SJSA1 (cell line): ENCODE results near the gene KIF26B. TPM values are rescaled to one million over a fixed set of nuclear protein-coding genes. Genes with fewer than 3 reads are reported as not detected.
"Not testable (repeated sequence)": the region's sequence is repeated elsewhere in the genome, so short reads cannot be mapped to it uniquely, and the experiment has no call there.

Experiments used
- DNase-seq, 2 experiments: peaks; one replicate each; pipeline ENCODE4 v3.0.0-alpha.2; 2015 to 2020; ENCODE audit warnings: low spot score in 2 of 2, low read depth in 1 of 2
- H3K27ac ChIP-seq: fragments of 250-450 bp; sonication (Bioruptor Pico); 2 replicates; pipeline ENCODE4 v1.5.1; 2020; ENCODE audit warnings: mild to moderate bottlenecking, moderate library complexity
- H3K27me3 ChIP-seq: fragments of 250-450 bp; sonication (Bioruptor Pico); replicated peaks from 2 replicates; pipeline ENCODE4 v1.5.1; 2020; ENCODE audit warnings: mild to moderate bottlenecking, moderate library complexity
- H3K36me3 ChIP-seq: fragments of 250-450 bp; sonication (Bioruptor Pico); 2 replicates; pipeline ENCODE4 v1.5.1; 2020; ENCODE audit warnings: mild to moderate bottlenecking
- H3K4me1 ChIP-seq: fragments of 250-450 bp; sonication (Bioruptor Pico); replicated peaks from 2 replicates; pipeline ENCODE4 v1.6.1; 2021; ENCODE audit warnings: mild to moderate bottlenecking
- H3K4me3 ChIP-seq: fragments of 250-450 bp; sonication (Bioruptor Pico); 2 replicates; pipeline ENCODE4 v1.5.1; 2020; ENCODE audit warnings: mild to moderate bottlenecking
- H3K9me3 ChIP-seq: fragments of 250-450 bp; sonication (Bioruptor Pico); replicated peaks from 2 replicates; pipeline ENCODE4 v1.5.1; 2020; ENCODE audit warnings: mild to moderate bottlenecking
- total RNA-seq: library from RNA; depleted of rRNA; stranded (reverse); fragments of >200 nt; shearing (Covaris generic); gene quantifications from 2 replicates; pipeline ENCODE4 v1.2.3, GENCODE V29; 2014

The KIF26B gene
- total RNA-seq, 1 experiment from 2014 or later: 5.9 TPM

DNA sequence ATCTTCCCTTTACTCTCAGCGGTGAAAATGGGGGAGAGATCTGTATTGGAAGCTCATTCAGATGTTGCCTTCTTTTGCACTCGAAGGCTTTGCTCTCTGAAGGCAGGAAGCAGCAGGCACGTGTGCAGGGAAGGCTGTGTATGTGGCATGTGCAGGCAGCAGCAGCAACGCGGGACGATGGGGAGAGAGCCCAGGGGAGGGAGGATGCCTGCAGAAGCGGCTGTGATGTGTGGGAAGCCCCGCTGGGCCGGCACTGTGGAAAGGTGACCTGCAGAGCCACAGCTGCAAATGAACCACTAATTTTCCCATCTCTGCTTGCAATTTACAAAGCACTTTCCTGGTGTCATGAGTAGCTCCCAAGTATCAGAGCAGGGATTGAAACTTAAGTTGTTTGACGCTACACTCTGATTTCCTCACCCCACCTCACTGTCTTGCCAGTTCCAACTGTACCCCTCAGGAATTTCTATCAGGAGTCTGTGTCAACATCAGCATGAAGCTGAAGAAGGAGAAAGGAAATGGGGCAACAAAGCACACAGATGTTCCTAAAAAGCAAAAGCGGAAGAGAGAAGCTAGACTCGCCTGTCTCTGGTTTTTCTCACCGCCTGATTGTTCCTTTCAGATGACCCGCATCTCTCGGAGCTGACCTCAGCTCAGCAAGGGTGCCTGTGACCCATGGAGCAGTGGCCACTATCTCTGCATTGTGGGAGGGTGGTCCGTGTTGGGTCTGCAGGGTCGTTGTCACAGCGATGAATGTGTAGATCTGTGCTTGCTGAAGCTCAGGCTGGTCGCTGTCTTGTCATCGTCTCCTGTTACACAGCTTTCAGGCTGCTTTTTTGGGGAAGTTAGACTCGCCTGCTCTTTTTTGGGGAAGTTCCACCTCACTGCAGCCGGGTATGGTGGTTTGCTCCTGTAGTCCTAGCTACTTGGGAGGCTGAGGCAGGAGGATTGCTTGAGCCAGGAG, 156.1 kb downstream of the KIF26B start:
- Histone ChIP-seq H3K4me3 (no peak overlapping the region), H3K9me3 (no peaks in the 10 kb centered on the region), H3K27me3 (no peaks in the 10 kb centered on the region), H3K27ac (no peak overlapping the region), H3K4me1 (0 out of 2 replicates have a peak, but pooled peaks cover 6% of the 10 kb centered on the region), H3K36me3 (no peaks in the 10 kb centered on the region)
- no peak for DNase-seq

DNA sequence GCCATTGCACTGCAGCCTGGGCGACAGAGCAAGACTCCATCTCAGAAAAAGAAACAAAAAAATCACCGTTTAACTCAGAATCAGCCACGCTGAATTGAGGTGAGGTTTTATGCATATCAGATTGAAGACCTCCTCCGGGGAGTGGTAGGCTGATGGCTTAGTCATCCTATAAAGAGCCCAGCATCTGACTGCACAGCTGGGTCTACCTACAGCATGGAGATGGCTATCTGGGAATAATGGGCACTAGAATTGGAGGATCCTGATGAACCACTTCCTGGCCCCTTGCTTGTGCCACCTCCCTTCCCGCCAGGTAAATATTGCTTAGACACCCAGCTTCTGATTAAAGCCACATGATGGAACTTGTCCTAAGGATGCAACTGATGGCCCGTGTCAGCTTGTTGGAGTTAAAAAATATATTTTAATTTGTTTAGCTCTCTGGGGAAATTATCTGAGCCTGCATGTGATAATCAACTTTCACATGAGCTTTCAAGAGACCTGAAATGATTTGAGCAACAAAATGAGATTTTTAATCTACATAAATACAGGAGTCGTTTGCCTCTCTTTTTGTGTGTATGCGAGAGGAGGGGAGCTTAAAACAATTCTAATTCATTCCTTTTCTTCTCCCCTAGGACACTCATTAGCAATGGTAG, 157.2 kb downstream of the KIF26B start:
- H3K27ac ChIP-seq: no peak overlapping the region
- 0 out of 2 replicates have a peak, but pooled peaks cover 3% of the 10 kb centered on the region for H3K4me1 ChIP-seq
- H3K4me3 ChIP-seq: no peak overlapping the region
- no peaks in the 10 kb centered on the region for H3K9me3 ChIP-seq
- no peak for DNase-seq
- no peaks in the 10 kb centered on the region for H3K27me3 ChIP-seq
- no peaks in the 10 kb centered on the region for H3K36me3 ChIP-seq

DNA sequence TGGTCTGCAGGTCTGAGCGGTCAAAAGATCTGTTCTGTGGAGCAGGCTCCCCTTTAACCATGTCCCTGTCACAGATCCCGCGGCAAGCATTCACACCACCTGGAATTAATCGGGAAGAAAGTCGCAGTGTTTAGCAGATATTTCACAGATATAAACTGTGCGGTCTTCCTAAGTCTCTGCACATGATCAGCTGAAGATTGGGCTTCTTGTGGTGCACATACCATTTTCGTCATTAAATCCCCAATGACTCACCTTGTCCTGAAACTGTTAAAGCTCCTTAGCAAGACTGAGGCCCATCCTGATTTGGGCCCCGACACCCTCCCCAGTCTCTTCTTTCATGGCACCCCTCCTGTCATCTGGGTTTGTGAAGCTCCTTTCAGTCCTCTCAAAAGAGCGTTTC, 158.8 kb downstream of the KIF26B start:
- no peak overlapping the region for H3K4me3 ChIP-seq
- H3K36me3 ChIP-seq: no peaks in the 10 kb centered on the region
- no peaks in the 10 kb centered on the region for H3K27me3 ChIP-seq
- no peak overlapping the region for H3K27ac ChIP-seq
- H3K4me1 ChIP-seq: no peaks in the 10 kb centered on the region
- no peak for DNase-seq
- no peaks in the 10 kb centered on the region for H3K9me3 ChIP-seq

DNA sequence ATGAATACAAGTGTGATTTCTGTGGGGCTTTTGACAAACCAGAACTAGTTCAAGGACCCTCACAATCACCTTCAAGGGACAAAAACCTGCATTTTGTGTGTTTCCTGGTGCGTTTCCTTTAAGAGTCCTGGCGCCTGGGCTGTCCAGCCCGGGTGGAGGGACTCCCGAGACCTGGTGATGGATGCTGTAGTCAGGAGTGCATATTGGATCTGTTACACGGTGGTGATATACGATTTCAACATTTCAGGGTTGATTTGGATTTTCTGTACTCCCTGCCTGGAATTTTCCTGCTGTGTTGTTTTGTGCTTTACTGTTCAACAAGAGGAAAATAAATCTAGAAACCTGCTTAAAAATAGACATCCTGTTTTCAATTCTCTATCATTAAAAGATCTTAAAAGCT, 162.0 kb downstream of the KIF26B start:
- Histone ChIP-seq H3K27ac (no peak overlapping the region), H3K4me1 (no peaks in the 10 kb centered on the region), H3K27me3 (no peaks in the 10 kb centered on the region), H3K36me3 (no peaks in the 10 kb centered on the region), H3K9me3 (0 out of 2 replicates have a peak, but pooled peaks cover 3% of the 10 kb centered on the region), H3K4me3 (no peak overlapping the region)
- DNase-seq: no peak

DNA sequence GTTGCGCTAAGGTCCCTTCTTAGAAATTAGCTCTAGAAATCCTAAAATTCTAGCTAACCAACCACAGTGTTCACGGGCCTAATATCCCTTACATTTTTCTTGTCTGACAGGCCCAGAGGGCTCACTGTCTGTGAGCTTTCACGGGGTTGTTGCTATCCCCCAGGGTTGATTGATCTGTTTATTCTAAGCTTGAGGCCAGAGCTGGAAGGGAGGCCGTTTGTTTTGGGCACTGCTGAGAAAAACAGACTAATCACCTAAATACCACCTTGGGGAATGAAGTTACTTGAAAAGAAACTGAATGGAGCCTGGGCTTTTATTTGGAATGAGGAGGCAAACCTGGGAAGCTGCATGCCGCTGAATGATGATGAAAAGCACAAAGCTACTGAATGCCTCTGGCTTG, 162.4 kb downstream of the KIF26B start:
- H3K9me3 ChIP-seq: 0 out of 2 replicates have a peak, but pooled peaks cover 3% of the 10 kb centered on the region
- no peaks in the 10 kb centered on the region for H3K27me3 ChIP-seq
- DNase-seq: no peak
- no peaks in the 10 kb centered on the region for H3K36me3 ChIP-seq
- H3K27ac ChIP-seq: no peak overlapping the region
- no peak overlapping the region for H3K4me3 ChIP-seq
- no peaks in the 10 kb centered on the region for H3K4me1 ChIP-seq

DNA sequence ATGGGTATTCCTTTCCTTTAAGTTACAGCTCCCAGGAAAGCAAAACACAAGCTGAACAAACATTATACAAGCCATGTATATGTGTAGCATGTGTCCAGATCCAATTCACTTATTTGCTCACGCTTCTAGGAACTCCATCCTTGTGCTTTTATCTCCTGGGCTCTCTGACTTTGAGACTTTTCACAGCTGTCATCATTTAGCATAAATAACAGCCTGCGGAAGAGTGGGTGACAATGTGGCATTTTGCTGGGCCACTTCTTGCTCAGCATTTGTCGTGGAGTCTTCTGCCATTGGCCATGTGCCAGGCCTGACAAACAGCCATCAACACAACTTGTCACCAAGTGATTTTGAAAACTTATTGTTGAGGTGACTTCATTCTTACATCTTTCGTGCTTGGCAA, 164.3 kb downstream of the KIF26B start:
- 0 out of 2 replicates have a peak, but pooled peaks cover 3% of the 10 kb centered on the region for H3K9me3 ChIP-seq
- no peaks in the 10 kb centered on the region for H3K27me3 ChIP-seq
- no peak for DNase-seq
- no peak overlapping the region for H3K27ac ChIP-seq
- no peaks in the 10 kb centered on the region for H3K4me1 ChIP-seq
- no peaks in the 10 kb centered on the region for H3K36me3 ChIP-seq
- no peak overlapping the region for H3K4me3 ChIP-seq

DNA sequence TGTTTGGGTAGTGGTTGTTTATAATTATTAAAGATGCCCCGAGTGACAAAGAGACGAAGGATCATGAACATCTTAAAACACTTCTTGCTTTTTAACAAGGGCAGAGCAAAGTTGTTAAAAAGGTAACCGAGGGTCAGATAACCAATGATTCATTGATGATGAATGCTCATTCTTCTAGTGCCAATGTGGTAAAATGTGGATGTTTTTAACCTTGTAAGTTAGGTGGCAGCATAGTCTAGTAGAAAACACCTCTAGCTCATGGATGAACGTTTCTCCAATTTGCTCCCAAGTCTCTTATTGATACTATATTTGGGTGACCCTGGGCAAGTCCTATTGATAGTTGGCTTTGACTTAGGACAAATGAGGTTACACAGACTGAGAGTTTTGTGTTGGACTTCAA, 167.9 kb downstream of the KIF26B start:
- no peak for DNase-seq

DNA sequence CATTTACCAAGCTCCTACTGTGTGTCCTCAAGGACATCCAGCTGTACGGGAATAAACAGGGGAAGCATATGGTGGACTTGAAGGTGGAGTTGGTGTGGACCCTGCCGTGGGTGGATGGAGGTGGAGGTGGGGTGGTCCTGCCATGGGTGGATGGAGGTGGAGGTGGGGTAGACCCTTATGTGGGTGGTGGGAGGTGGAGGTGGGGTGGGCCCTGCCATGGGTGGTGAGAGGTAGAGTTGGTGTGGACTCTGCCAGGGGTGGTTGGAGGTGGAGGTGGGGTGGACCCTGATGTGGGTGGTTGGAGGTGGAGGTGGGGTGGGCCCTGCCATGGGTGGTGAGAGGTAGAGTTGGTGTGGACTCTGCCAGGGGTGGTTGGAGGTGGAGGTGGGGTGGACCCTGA, 169.0 kb downstream of the KIF26B start:
- H3K4me3 ChIP-seq, H3K4me1 ChIP-seq, DNase-seq, H3K9me3 ChIP-seq, H3K27ac ChIP-seq, H3K36me3 ChIP-seq, H3K27me3 ChIP-seq: not testable (repeated sequence)

More for the DNA sequence above, 167.9 kb downstream of the KIF26B start:
- H3K9me3 ChIP-seq: 0 out of 2 replicates have a peak, but pooled peaks cover 3% of the 10 kb centered on the region
- no peaks in the 10 kb centered on the region for H3K27me3 ChIP-seq
- H3K4me3 ChIP-seq: no peak overlapping the region
- H3K36me3 ChIP-seq: no peaks in the 10 kb centered on the region
- H3K27ac ChIP-seq: no peak overlapping the region
- H3K4me1 ChIP-seq: no peaks in the 10 kb centered on the region

DNA sequence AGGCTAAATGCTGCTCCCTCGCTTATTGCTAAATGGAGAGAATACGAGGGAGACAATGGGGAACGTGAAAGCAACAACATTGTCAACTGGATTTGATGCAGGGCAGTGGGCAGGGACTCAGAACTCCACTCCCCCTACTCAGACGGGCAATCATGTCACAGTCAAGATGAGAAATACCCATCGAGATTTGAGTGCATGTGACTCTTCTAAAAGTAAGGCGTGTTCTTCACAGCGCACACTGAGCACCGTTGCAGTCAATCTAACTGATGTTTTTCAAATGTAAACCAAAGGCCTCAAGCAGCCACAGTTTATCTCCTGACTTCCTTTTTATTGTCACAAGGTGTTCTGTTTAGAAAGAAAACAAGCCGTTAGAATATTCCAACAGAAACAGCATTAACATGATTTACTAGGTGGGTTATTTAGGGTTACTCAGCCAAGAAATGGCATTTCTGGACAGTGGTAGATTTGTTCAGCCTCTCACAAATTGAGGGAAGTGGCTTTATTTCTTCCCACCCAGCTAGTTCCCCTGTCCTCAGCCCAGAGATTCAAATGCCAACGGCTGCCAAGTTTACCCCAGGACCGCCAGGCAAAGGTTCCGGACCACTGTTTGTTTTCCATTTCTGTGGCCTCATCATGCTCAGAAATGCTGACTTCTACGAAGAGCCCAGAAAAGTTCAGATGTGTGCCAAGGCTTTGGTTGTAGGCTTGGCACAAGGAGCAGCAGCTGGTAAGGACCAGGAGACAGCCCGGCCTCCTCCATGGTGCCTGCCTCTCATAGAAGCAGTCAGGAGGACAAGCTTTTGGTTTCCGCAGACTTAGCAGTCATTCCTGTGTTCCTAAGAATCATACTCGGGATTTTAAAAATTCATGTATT, 171.4 kb downstream of the KIF26B start:
- Histone ChIP-seq H3K27me3 (no peaks in the 10 kb centered on the region), H3K27ac (no peak overlapping the region), H3K4me1 (no peaks in the 10 kb centered on the region), H3K9me3 (0 out of 2 replicates have a peak, but pooled peaks cover 1% of the 10 kb centered on the region), H3K36me3 (no peaks in the 10 kb centered on the region), H3K4me3 (no peak overlapping the region)
- no peak for DNase-seq

DNA sequence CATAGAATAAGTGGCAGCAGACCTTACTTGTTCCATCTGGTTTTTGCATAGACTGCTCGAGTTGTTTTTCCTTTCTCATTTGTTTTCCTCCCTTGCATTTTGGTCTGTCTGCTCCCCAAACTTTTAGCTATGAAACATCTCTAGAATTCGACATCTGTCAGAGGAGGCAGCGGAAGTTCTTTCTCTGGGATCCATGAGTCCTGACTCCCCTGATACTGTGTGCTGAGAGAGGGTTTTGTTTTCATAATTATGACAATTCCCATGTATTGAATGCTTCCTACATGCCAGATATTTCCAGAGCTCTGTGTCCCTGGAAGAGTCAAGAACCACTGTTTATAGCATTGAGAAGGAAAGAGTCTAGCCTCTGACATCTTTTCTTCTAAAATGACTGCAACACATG, 172.6 kb downstream of the KIF26B start:
- no peaks in the 10 kb centered on the region for H3K4me1 ChIP-seq
- H3K4me3 ChIP-seq: no peak overlapping the region
- no peaks in the 10 kb centered on the region for H3K9me3 ChIP-seq
- no peaks in the 10 kb centered on the region for H3K36me3 ChIP-seq
- no peak overlapping the region for H3K27ac ChIP-seq
- H3K27me3 ChIP-seq: no peaks in the 10 kb centered on the region
- no peak for DNase-seq

DNA sequence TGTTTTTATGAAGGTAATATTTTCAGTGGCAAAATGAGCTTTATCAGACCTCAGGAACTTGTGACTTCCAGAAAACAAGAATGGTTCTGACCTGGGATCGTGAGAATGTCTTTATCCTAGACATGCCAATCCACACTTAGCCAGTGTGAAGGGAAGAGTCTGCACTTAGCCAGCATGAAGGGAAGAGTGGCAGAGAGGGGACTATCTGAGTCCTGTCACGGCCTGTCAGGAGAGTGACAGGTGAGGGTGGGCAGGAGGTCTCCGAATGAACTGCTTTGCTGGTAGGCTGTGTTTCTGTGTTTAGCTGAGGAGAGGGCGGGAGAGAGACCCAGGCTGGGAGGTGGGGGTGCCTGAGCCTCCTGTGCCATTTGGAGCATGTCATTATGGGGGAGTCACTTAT, 173.1 kb downstream of the KIF26B start:
- DNase-seq: no peak
- Histone ChIP-seq H3K27me3 (no peaks in the 10 kb centered on the region), H3K4me3 (no peak overlapping the region), H3K9me3 (no peaks in the 10 kb centered on the region), H3K4me1 (no peaks in the 10 kb centered on the region), H3K27ac (no peak overlapping the region), H3K36me3 (no peaks in the 10 kb centered on the region)

DNA sequence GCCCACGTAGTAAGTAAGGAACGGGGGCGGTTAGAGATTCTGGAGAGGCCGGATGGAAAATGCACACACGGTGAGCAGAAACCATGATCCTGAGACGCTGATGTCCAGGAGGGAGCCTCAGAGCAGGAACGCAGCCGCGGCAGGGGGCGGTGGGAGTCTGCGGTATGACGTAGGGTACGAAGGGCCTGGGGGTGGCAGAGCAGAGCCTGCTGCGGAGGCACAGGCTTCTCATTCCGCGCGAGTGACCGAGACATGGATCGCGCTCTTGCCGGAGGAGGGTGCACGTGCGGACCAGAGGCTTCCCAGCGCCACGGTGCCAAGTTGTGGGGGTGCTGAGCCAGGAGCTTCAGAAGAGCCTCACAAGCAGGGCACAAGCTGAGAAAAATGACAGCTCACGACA, 176.2 kb downstream of the KIF26B start:
- Histone ChIP-seq H3K9me3 (no peaks in the 10 kb centered on the region), H3K36me3 (no peaks in the 10 kb centered on the region), H3K27ac (no peak overlapping the region), H3K4me3 (no peak overlapping the region), H3K4me1 (no peaks in the 10 kb centered on the region), H3K27me3 (no peaks in the 10 kb centered on the region)
- no peak for DNase-seq

DNA sequence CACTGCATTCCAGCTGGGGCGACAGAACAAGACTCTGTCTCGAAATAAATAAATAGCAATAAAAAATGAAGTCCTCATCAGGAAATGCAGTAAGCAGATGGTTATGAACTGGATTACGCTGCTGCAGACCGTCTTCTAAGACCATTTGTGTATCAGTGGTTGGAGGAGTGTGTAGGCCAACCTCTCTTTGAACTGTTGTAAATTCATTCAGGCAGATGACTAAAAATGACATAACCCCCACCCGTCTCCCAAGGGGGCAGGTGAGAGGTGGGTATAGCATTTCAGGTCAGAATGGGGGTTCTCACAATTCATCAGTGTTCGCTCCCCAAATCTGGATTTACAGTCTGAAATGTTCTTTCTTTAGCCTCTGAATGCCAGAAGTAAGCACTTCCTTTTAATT, 177.3 kb downstream of the KIF26B start:
- Histone ChIP-seq H3K4me3 (no peak overlapping the region), H3K27ac (no peak overlapping the region), H3K27me3 (no peaks in the 10 kb centered on the region), H3K4me1 (no peaks in the 10 kb centered on the region), H3K9me3 (no peaks in the 10 kb centered on the region), H3K36me3 (no peaks in the 10 kb centered on the region)
- DNase-seq: no peak
